ENCODE measurements around the gene MOB3A.
"Not testable (repeated sequence)": the region's sequence is repeated elsewhere in the genome, so short reads cannot be mapped to it uniquely, and the experiment has no call there.

MOB3A gene

GRCh38 chr19:2045501-2046045 is 50.6 kb downstream of the MOB3A start:
- no peak for DNase-seq

GRCh38 chr19:2044709-2045500 is 51.2 kb downstream of the MOB3A start:
- no peak for DNase-seq

GRCh38 chr19:2043961-2044708 is 52.0 kb downstream of the MOB3A start:
- no peak for DNase-seq

GRCh38 chr19:2043251-2043641 is 52.9 kb downstream of the MOB3A start:
- no peak for DNase-seq

- no peak for DNase-seq
Observed at GRCh38 chr19:2042485-2043250, 53.5 kb downstream of the MOB3A start.

GRCh38 chr19:2041683-2042484 is 54.2 kb downstream of the MOB3A start:
- DNase-seq, result peak; percentile 97

- DNase-seq, result no peak
Observed at GRCh38 chr19:2041433-2041682, 54.8 kb downstream of the MOB3A start.

- no peak for DNase-seq
Observed at GRCh38 chr19:2040647-2041432, 55.3 kb downstream of the MOB3A start.

GRCh38 chr19:2039959-2040646 is 56.0 kb downstream of the MOB3A start:
- no peak for DNase-seq

- DNase-seq, result no peak
Observed at GRCh38 chr19:2039089-2039958, 56.8 kb downstream of the MOB3A start.

- no peak for DNase-seq
Observed at GRCh38 chr19:2038284-2039088, 57.6 kb downstream of the MOB3A start.

- no peak for DNase-seq
Observed at GRCh38 chr19:2037651-2038255, 58.4 kb downstream of the MOB3A start.

- no peak for DNase-seq
Observed at GRCh38 chr19:2036424-2036823, 59.7 kb downstream of the MOB3A start.

- DNase-seq, result no peak
Observed at GRCh38 chr19:2035590-2035991, 60.5 kb downstream of the MOB3A start.

GRCh38 chr19:2034729-2035589 is 61.2 kb downstream of the MOB3A start:
- no peak for DNase-seq

- DNase-seq, result not testable (repeated sequence)
Observed at GRCh38 chr19:2034253-2034652, 61.9 kb downstream of the MOB3A start.

- DNase-seq, result no peak
Observed at GRCh38 chr19:2033825-2034159, 62.3 kb downstream of the MOB3A start.

Measured in NCI-H1105 (cell line).